ENCODE measurements around the gene IGSF3.

IGSF3 gene

GRCh38 chr1:116699605-116700004 is 32.1 kb upstream of the IGSF3 start:
- Histone ChIP-seq H3K18ac (ENCODE audit: low read length) (no peak overlapping the region), H3K4me3 (ENCODE audit: low read depth, low read length) (no peak overlapping the region), H3K27me3 (ENCODE audit: insufficient read depth, low read length) (no peaks in the 10 kb centered on the region)

DNA sequence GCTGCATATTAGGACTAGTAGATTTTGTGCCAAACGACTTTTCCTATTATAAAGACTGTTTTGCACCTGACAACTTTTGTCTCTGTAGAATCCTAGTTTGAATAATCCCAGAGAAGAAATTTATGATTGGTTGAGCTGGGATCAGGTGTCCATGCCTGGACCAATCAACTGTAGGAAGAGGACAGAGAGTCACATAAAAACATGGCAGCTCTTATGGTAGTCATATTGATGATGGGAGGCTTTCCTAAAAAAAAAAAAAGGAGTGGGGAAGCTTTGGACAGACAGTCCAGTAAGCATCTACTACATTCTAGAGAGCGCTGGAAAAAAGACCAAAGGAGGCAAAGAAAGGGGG is 30.7 kb upstream of the IGSF3 start:
- WGBS (ENCODE audit: extremely low coverage, insufficient coverage, insufficient read length) = no CpG with 5 or more reads among the region's 2 CpGs
- DNase-seq = no peak
- H2BK120ac ChIP-seq (ENCODE audit: insufficient read depth, low read length, poor library complexity) = no peak overlapping the region
- no peak overlapping the region for H2BK12ac ChIP-seq (ENCODE audit: low read length)
- peaks cover 13% of the 10 kb centered on the region for H3K79me1 ChIP-seq (ENCODE audit: low read length)
- H3K4me3 ChIP-seq (ENCODE audit: low read depth, low read length) = no peak overlapping the region
- H3K4me2 ChIP-seq (ENCODE audit: low read length) = no peak overlapping the region
- H2AFZ ChIP-seq (ENCODE audit: insufficient read depth, low read length, poor library complexity) = no peak overlapping the region
- no peak overlapping the region for H3K27ac ChIP-seq (ENCODE audit: low read depth, low read length)
- no peak overlapping the region for H3K23ac ChIP-seq (ENCODE audit: low read length)
- no peak overlapping the region for H4K8ac ChIP-seq (ENCODE audit: low read depth, low read length)
- H2AK5ac ChIP-seq (ENCODE audit: low read length) = no peak overlapping the region
- H3K4me1 ChIP-seq (ENCODE audit: control insufficient read depth in 1 of 2, insufficient read depth in 2 of 2, low read length in 2 of 2) = peaks cover 13 to 18% of the 10 kb centered on the region in 2 experiments
- no peak overlapping the region for H2BK5ac ChIP-seq (ENCODE audit: low read depth, low read length, poor library complexity)
- no peak overlapping the region for H4K91ac ChIP-seq (ENCODE audit: low read depth, low read length)
- H3K9ac ChIP-seq (ENCODE audit: low read length) = no peak overlapping the region
- H3K18ac ChIP-seq (ENCODE audit: low read length) = no peak overlapping the region
- no peak overlapping the region for H3K14ac ChIP-seq (ENCODE audit: low read length)
- no peaks in the 10 kb centered on the region for H3K9me3 ChIP-seq (ENCODE audit: insufficient read depth, low read depth, low read length)
- no peaks in the 10 kb centered on the region for H3K27me3 ChIP-seq (ENCODE audit: insufficient read depth, low read length)
- no peak overlapping the region for H4K12ac ChIP-seq (ENCODE audit: low read depth, low read length)
- H3K79me2 ChIP-seq (ENCODE audit: control insufficient read depth, insufficient read depth, low read length, poor library complexity) = no peaks in the 10 kb centered on the region
- no peak overlapping the region for H3K4ac ChIP-seq (ENCODE audit: low read depth, low read length)
- no peaks in the 10 kb centered on the region for H3K36me3 ChIP-seq (ENCODE audit: control insufficient read depth in 1 of 2, insufficient read depth in 2 of 2, low read length in 2 of 2)

More at GRCh38 chr1:116699605-116700004, 32.1 kb upstream of the IGSF3 start:
- no peak overlapping the region for H2AFZ ChIP-seq (ENCODE audit: insufficient read depth, low read length, poor library complexity)
- no peak overlapping the region for H3K9ac ChIP-seq (ENCODE audit: low read length)
- H4K12ac ChIP-seq (ENCODE audit: low read depth, low read length) = no peak overlapping the region
- no peak overlapping the region for H2BK120ac ChIP-seq (ENCODE audit: insufficient read depth, low read length, poor library complexity)
- no peak overlapping the region for H2AK5ac ChIP-seq (ENCODE audit: low read length)
- no peak overlapping the region for H3K27ac ChIP-seq (ENCODE audit: low read depth, low read length)
- no peak overlapping the region for H2BK12ac ChIP-seq (ENCODE audit: low read length)
- no peak overlapping the region for H3K4ac ChIP-seq (ENCODE audit: low read depth, low read length)
- H3K79me1 ChIP-seq (ENCODE audit: low read length) = peaks cover 9% of the 10 kb centered on the region
- H3K14ac ChIP-seq (ENCODE audit: low read length) = no peak overlapping the region
- H4K8ac ChIP-seq (ENCODE audit: low read depth, low read length) = no peak overlapping the region
- no peak for DNase-seq
- H3K4me2 ChIP-seq (ENCODE audit: low read length) = no peak overlapping the region
- H3K9me3 ChIP-seq (ENCODE audit: insufficient read depth, low read depth, low read length) = no peaks in the 10 kb centered on the region
- H3K4me1 ChIP-seq (ENCODE audit: control insufficient read depth in 1 of 2, insufficient read depth in 2 of 2, low read length in 2 of 2) = peaks cover 8 to 9% of the 10 kb centered on the region in 2 experiments
- no peak overlapping the region for H2BK5ac ChIP-seq (ENCODE audit: low read depth, low read length, poor library complexity)
- no peak overlapping the region for H4K91ac ChIP-seq (ENCODE audit: low read depth, low read length)
- H3K36me3 ChIP-seq (ENCODE audit: control insufficient read depth in 1 of 2, insufficient read depth in 2 of 2, low read length in 2 of 2) = no peaks in the 10 kb centered on the region
- no peaks in the 10 kb centered on the region for H3K79me2 ChIP-seq (ENCODE audit: control insufficient read depth, insufficient read depth, low read length, poor library complexity)
- no peak overlapping the region for H3K23ac ChIP-seq (ENCODE audit: low read length)

DNA sequence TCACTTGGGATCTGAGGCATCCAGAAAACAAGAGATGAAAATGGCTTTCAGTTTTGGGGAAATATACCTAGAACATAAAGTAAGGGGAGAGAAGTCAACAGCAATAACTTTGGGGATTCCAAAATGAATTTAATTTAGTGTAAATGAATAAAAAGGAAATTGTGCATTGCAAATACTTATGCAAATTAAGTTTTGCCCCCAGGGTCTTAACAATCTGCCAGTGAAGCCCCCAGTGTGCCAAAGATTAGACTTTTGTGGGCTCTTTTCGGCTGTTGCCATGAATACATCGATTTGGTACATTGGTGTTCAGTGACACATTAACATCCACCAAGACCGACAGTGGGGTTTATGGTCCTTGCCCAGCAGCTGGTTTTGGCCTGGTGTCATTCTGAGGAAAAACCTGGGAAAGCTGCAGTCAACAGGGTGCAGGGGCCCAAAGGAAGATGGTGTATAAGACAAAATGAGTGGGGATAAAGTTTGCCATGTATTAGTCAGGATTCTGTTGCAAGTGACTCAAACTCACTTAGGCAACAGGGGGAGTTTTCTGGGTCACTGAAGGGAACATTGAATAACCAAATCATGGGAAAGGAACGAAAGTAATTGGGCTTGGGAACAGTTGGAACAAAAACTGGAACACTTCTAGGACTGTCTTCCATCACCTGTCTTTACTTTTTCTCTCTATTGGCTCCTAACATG is 30.2 kb upstream of the IGSF3 start:
- peak overlapping the region; percentile 41 for H2AK5ac ChIP-seq (ENCODE audit: low read length)
- no peak overlapping the region for H3K9ac ChIP-seq (ENCODE audit: low read length)
- H2AFZ ChIP-seq (ENCODE audit: insufficient read depth, low read length, poor library complexity) = no peak overlapping the region
- no peak overlapping the region for H3K4ac ChIP-seq (ENCODE audit: low read depth, low read length)
- peak overlapping the region; percentile 60 for H3K14ac ChIP-seq (ENCODE audit: low read length)
- peak overlapping the region; percentile 47 for H4K8ac ChIP-seq (ENCODE audit: low read depth, low read length)
- H2BK5ac ChIP-seq (ENCODE audit: low read depth, low read length, poor library complexity) = no peak overlapping the region
- peak overlapping the region; percentile 93 for H2BK12ac ChIP-seq (ENCODE audit: low read length)
- H3K4me2 ChIP-seq (ENCODE audit: low read length) = no peak overlapping the region
- DNase-seq = peak in 1 of 2 donors; percentile 3
- H3K36me3 ChIP-seq (ENCODE audit: control insufficient read depth in 1 of 2, insufficient read depth in 2 of 2, low read length in 2 of 2) = no peaks in the 10 kb centered on the region
- H3K27ac ChIP-seq (ENCODE audit: low read depth, low read length) = no peak overlapping the region
- peaks cover 15% of the 10 kb centered on the region for H3K79me1 ChIP-seq (ENCODE audit: low read length)
- no peaks in the 10 kb centered on the region for H3K79me2 ChIP-seq (ENCODE audit: control insufficient read depth, insufficient read depth, low read length, poor library complexity)
- H3K4me1 ChIP-seq (ENCODE audit: control insufficient read depth in 1 of 2, insufficient read depth in 2 of 2, low read length in 2 of 2) = peaks cover 15 to 19% of the 10 kb centered on the region in 2 experiments
- H4K12ac ChIP-seq (ENCODE audit: low read depth, low read length) = no peak overlapping the region
- WGBS (ENCODE audit: extremely low coverage, insufficient coverage, insufficient read length) = no CpG with 5 or more reads among the region's 4 CpGs
- peak overlapping the region; percentile 74 for H2BK120ac ChIP-seq (ENCODE audit: insufficient read depth, low read length, poor library complexity)
- peak overlapping the region; percentile 64 for H3K18ac ChIP-seq (ENCODE audit: low read length)
- no peaks in the 10 kb centered on the region for H3K27me3 ChIP-seq (ENCODE audit: insufficient read depth, low read length)
- no peaks in the 10 kb centered on the region for H3K9me3 ChIP-seq (ENCODE audit: insufficient read depth, low read depth, low read length)
- peak overlapping the region; percentile 21 for H4K91ac ChIP-seq (ENCODE audit: low read depth, low read length)
- H3K4me3 ChIP-seq (ENCODE audit: low read depth, low read length) = no peak overlapping the region
- H3K23ac ChIP-seq (ENCODE audit: low read length) = no peak overlapping the region

GRCh38 chr1:116694524-116694923 is 27.0 kb upstream of the IGSF3 start:
- no peaks in the 10 kb centered on the region for H3K79me2 ChIP-seq (ENCODE audit: control insufficient read depth, insufficient read depth, low read length, poor library complexity)
- H3K18ac ChIP-seq (ENCODE audit: low read length) = no peak overlapping the region
- no CpG with 5 or more reads among the region's 3 CpGs for WGBS (ENCODE audit: extremely low coverage, insufficient coverage, insufficient read length)
- H3K4me2 ChIP-seq (ENCODE audit: low read length) = no peak overlapping the region
- H2BK12ac ChIP-seq (ENCODE audit: low read length) = peak overlapping the region; percentile 76
- no peaks in the 10 kb centered on the region for H3K9me3 ChIP-seq (ENCODE audit: insufficient read depth, low read depth, low read length)
- peaks cover 18% of the 10 kb centered on the region for H3K79me1 ChIP-seq (ENCODE audit: low read length)
- H4K12ac ChIP-seq (ENCODE audit: low read depth, low read length) = no peak overlapping the region
- H3K27me3 ChIP-seq (ENCODE audit: insufficient read depth, low read length) = no peaks in the 10 kb centered on the region
- H3K4me3 ChIP-seq (ENCODE audit: low read depth, low read length) = no peak overlapping the region
- peak overlapping the region; percentile 28 for H4K91ac ChIP-seq (ENCODE audit: low read depth, low read length)
- H3K4me1 ChIP-seq (ENCODE audit: control insufficient read depth in 1 of 2, insufficient read depth in 2 of 2, low read length in 2 of 2) = peaks cover 15 to 22% of the 10 kb centered on the region in 2 experiments
- no peak overlapping the region for H3K14ac ChIP-seq (ENCODE audit: low read length)
- no peak overlapping the region for H3K9ac ChIP-seq (ENCODE audit: low read length)
- H4K8ac ChIP-seq (ENCODE audit: low read depth, low read length) = no peak overlapping the region
- no peak overlapping the region for H3K23ac ChIP-seq (ENCODE audit: low read length)
- DNase-seq = no peak
- no peak overlapping the region for H3K27ac ChIP-seq (ENCODE audit: low read depth, low read length)
- no peak overlapping the region for H2AK5ac ChIP-seq (ENCODE audit: low read length)
- H2BK5ac ChIP-seq (ENCODE audit: low read depth, low read length, poor library complexity) = no peak overlapping the region
- no peak overlapping the region for H3K4ac ChIP-seq (ENCODE audit: low read depth, low read length)
- no peak overlapping the region for H2BK120ac ChIP-seq (ENCODE audit: insufficient read depth, low read length, poor library complexity)
- no peaks in the 10 kb centered on the region for H3K36me3 ChIP-seq (ENCODE audit: control insufficient read depth in 1 of 2, insufficient read depth in 2 of 2, low read length in 2 of 2)
- no peak overlapping the region for H2AFZ ChIP-seq (ENCODE audit: insufficient read depth, low read length, poor library complexity)

All from trophoblast cell (in vitro differentiated cells and primary cell).